Astrocyte (in vitro differentiated cells and primary cell): ENCODE data around the gene MCTP2. TPM values are rescaled to one million over a fixed set of nuclear protein-coding genes. Genes with fewer than 3 reads are reported as not detected.

Experiments used
- DNase-seq: peaks from one replicate; pipeline ENCODE4 v3.0.0-alpha.2; 2010; ENCODE audit warnings: low read depth
- FAIRE-seq: peaks from 2 replicates; lab custom pipeline; 2011; peaks lifted over from hg19 to GRCh38; lab: Jason Lieb, UNC
- H2AFZ ChIP-seq: 2 replicates; pipeline ENCODE4 v1.6.0; 2012; ENCODE audit warnings: low read depth, low read length, inconsistent platforms
- H3K27ac ChIP-seq: 2 replicates; pipeline ENCODE4 v1.5.1; 2011; ENCODE audit warnings: low read depth, low read length, inconsistent platforms
- H3K27me3 ChIP-seq: 2 replicates; pipeline ENCODE4 v1.6.0; 2011; ENCODE audit warnings: low read length, inconsistent platforms; ENCODE audit not compliant: insufficient read depth
- H3K36me3 ChIP-seq: 2 replicates; pipeline ENCODE4 v1.5.1; 2011; ENCODE audit warnings: low read length, inconsistent platforms; ENCODE audit not compliant: insufficient read depth
- H3K4me1 ChIP-seq: 2 replicates; pipeline ENCODE4 v1.5.1; 2011; ENCODE audit warnings: low read length, inconsistent platforms; ENCODE audit not compliant: insufficient read depth
- H3K4me2 ChIP-seq: 2 replicates; pipeline ENCODE4 v1.6.0; 2012; ENCODE audit warnings: low read length, inconsistent platforms
- H3K4me3 ChIP-seq: 2 replicates; pipeline ENCODE4 v1.5.1; 2011; ENCODE audit warnings: low read depth, mild to moderate bottlenecking, low read length, inconsistent platforms; ENCODE audit not compliant: insufficient read depth
- H3K79me2 ChIP-seq: 2 replicates; pipeline ENCODE4 v1.6.0; 2012; ENCODE audit warnings: mild to moderate bottlenecking, low read length, inconsistent platforms; ENCODE audit not compliant: insufficient read depth
- H3K9ac ChIP-seq: 2 replicates; pipeline ENCODE4 v1.6.0; 2012; ENCODE audit warnings: mild to moderate bottlenecking, low read length, inconsistent platforms
- H3K9me3 ChIP-seq: 2 replicates; pipeline ENCODE4 v1.5.1; 2012; ENCODE audit warnings: low read depth, mild to moderate bottlenecking, low read length, inconsistent platforms; ENCODE audit not compliant: insufficient read depth
- H4K20me1 ChIP-seq: 2 replicates; pipeline ENCODE4 v1.6.0; 2012; ENCODE audit warnings: low read length, inconsistent platforms; ENCODE audit not compliant: insufficient read depth
- H3K27ac Mint-ChIP-seq: one replicate; pipeline ENCODE4 v1.8.0; 2021; ENCODE audit warnings: mild to moderate bottlenecking, mixed read lengths; ENCODE audit not compliant: unreplicated experiment
- H3K27me3 Mint-ChIP-seq: one replicate; pipeline ENCODE4 v1.8.0; 2021; ENCODE audit warnings: low read depth, mixed read lengths; ENCODE audit not compliant: unreplicated experiment
- H3K36me3 Mint-ChIP-seq: one replicate; pipeline ENCODE4 v1.8.0; 2021; ENCODE audit warnings: low read depth, mixed read lengths; ENCODE audit not compliant: unreplicated experiment
- H3K4me1 Mint-ChIP-seq: one replicate; pipeline ENCODE4 v1.8.0; 2021; ENCODE audit warnings: low read depth, mixed read lengths; ENCODE audit not compliant: unreplicated experiment
- H3K4me3 Mint-ChIP-seq: one replicate; pipeline ENCODE4 v1.8.0; 2021; ENCODE audit warnings: mild to moderate bottlenecking, moderate library complexity, mixed read lengths; ENCODE audit not compliant: unreplicated experiment
- H3K9me3 Mint-ChIP-seq: one replicate; pipeline ENCODE4 v1.8.0; 2021; ENCODE audit warnings: mild to moderate bottlenecking, mixed read lengths; ENCODE audit not compliant: unreplicated experiment
- EZH2 ChIP-seq: IDR thresholded peaks from 2 replicates; pipeline ENCODE4 v1.6.1; 2012; ENCODE audit warnings: mild to moderate bottlenecking, low read length, inconsistent platforms; ENCODE audit not compliant: insufficient read depth
- total RNA-seq: library from RNA; stranded (reverse); gene quantifications from 2 replicates; pipeline ENCODE4 v1.2.1, GENCODE V29; 2021
- TF ChIP-seq, protein P1 (sequence below): IDR thresholded peaks from 2 replicates; pipeline ENCODE4 v1.5.1; 2011; ENCODE audit warnings: low read depth, mild to moderate bottlenecking, inconsistent platforms, low read length, moderate library complexity; ENCODE audit not compliant: insufficient read depth

The MCTP2 gene
- total RNA-seq, 1 donor from 2014 or later, result 2.6 TPM

DNA sequence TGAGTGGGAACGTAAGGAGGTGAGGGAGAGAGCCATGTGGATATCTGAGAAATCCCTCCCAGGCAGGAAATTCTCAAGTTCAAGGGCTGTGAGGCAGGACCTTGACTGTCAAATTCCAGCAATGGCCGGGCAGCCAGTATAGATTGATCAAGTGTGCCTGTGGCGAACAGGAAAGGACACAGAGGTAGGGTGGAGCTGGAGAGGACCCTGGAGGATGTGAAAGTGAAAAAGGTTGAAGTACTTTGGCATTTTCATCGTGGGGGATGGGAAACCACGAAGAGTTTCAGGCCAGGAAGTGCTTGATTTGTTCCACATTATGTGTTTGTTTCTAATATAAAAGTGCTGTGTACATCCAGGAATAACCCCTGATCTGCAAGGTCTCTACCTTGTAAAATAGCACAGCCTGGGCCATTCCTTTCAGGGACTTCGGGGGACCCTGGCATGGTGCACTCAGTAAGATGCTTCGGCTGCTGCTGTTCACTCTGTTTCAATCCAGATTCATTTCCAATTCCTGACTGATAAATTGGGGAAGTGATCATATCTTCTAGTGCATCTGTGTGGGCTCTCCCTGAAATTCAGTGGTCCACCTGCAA lies 156.6 kb downstream of the MCTP2 start:
- no peaks in the 10 kb centered on the region for H3K36me3 Mint-ChIP-seq
- Histone ChIP-seq H3K4me3 (no peak overlapping the region), H3K4me2 (no peak overlapping the region), H3K4me1 (no peaks in the 10 kb centered on the region), H3K27me3 (no peaks in the 10 kb centered on the region), H3K27ac (no peak overlapping the region), H2AFZ (no peak overlapping the region), H3K79me2 (no peaks in the 10 kb centered on the region), H3K36me3 (no peaks in the 10 kb centered on the region), H3K9me3 (peaks cover 3% of the 10 kb centered on the region), H3K9ac (no peak overlapping the region), H4K20me1 (no peaks in the 10 kb centered on the region)
- no peak overlapping the region for H3K4me3 Mint-ChIP-seq
- no peaks in the 10 kb centered on the region for H3K27me3 Mint-ChIP-seq
- FAIRE-seq (no peak), DNase-seq (no peak)
- H3K4me1 Mint-ChIP-seq, result peaks cover 7% of the 10 kb centered on the region
- no peak overlapping the region for H3K27ac Mint-ChIP-seq
- TF ChIP-seq, protein P1, sequence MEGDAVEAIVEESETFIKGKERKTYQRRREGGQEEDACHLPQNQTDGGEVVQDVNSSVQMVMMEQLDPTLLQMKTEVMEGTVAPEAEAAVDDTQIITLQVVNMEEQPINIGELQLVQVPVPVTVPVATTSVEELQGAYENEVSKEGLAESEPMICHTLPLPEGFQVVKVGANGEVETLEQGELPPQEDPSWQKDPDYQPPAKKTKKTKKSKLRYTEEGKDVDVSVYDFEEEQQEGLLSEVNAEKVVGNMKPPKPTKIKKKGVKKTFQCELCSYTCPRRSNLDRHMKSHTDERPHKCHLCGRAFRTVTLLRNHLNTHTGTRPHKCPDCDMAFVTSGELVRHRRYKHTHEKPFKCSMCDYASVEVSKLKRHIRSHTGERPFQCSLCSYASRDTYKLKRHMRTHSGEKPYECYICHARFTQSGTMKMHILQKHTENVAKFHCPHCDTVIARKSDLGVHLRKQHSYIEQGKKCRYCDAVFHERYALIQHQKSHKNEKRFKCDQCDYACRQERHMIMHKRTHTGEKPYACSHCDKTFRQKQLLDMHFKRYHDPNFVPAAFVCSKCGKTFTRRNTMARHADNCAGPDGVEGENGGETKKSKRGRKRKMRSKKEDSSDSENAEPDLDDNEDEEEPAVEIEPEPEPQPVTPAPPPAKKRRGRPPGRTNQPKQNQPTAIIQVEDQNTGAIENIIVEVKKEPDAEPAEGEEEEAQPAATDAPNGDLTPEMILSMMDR, result no peak
- no peak for TF ChIP-seq EZH2
- H3K9me3 Mint-ChIP-seq, result peaks cover 3% of the 10 kb centered on the region

GRCh38 chr15:94395640-94396039 lies 164.3 kb downstream of the MCTP2 start:
- FAIRE-seq, result no peak
- no peaks in the 10 kb centered on the region for H3K4me1 ChIP-seq
- no peak overlapping the region for H3K4me3 Mint-ChIP-seq

DNA sequence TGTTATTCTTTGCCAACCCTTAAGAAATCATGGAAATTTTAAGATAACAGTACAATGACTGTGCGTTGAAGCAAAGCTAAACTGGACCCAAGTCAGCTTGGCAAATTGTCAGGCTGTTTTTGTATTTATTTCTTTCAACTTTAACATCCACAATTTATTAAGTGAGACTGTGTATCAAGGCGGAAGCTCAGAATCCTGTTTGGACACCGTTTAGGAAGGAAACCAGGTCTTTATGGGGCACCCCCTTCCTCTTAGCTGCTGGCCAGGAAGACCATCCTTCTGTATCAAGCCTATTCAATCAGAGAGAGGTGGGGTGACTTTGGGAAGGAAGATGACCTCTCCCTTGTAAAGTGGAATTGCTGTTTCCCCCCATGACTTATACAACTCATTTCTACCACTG lies 166.0 kb downstream of the MCTP2 start:
- Histone ChIP-seq H3K9me3 (no peaks in the 10 kb centered on the region), H3K4me3 (no peak overlapping the region), H3K9ac (no peak overlapping the region), H3K36me3 (no peaks in the 10 kb centered on the region), H3K4me2 (no peak overlapping the region), H3K4me1 (no peaks in the 10 kb centered on the region), H4K20me1 (no peaks in the 10 kb centered on the region), H3K27ac (no peak overlapping the region), H2AFZ (no peak overlapping the region), H3K79me2 (no peaks in the 10 kb centered on the region), H3K27me3 (no peaks in the 10 kb centered on the region)
- H3K36me3 Mint-ChIP-seq, result no peaks in the 10 kb centered on the region
- H3K4me1 Mint-ChIP-seq, result no peaks in the 10 kb centered on the region
- no peak for DNase-seq
- no peak for FAIRE-seq
- H3K27me3 Mint-ChIP-seq, result peaks cover 1% of the 10 kb centered on the region
- no peak overlapping the region for H3K27ac Mint-ChIP-seq
- no peak overlapping the region for H3K4me3 Mint-ChIP-seq
- TF ChIP-seq, protein P1, result no peak
- TF ChIP-seq EZH2, result no peak
- H3K9me3 Mint-ChIP-seq, result no peaks in the 10 kb centered on the region

More at GRCh38 chr15:94395640-94396039, 164.3 kb downstream of the MCTP2 start:
- H3K9me3 ChIP-seq, result no peaks in the 10 kb centered on the region
- H3K27ac ChIP-seq, result no peak overlapping the region
- no peaks in the 10 kb centered on the region for H3K4me1 Mint-ChIP-seq
- H3K27me3 ChIP-seq, result no peaks in the 10 kb centered on the region
- no peaks in the 10 kb centered on the region for H4K20me1 ChIP-seq
- no peaks in the 10 kb centered on the region for H3K79me2 ChIP-seq
- no peak overlapping the region for H2AFZ ChIP-seq
- peaks cover 1% of the 10 kb centered on the region for H3K27me3 Mint-ChIP-seq
- no peaks in the 10 kb centered on the region for H3K9me3 Mint-ChIP-seq
- H3K36me3 Mint-ChIP-seq, result no peaks in the 10 kb centered on the region
- no peak overlapping the region for H3K4me3 ChIP-seq
- no peak overlapping the region for H3K27ac Mint-ChIP-seq
- H3K9ac ChIP-seq, result no peak overlapping the region
- DNase-seq, result peak; percentile 12
- TF ChIP-seq, protein P1, result no peak
- no peak for TF ChIP-seq EZH2
- H3K4me2 ChIP-seq, result no peak overlapping the region
- H3K36me3 ChIP-seq, result no peaks in the 10 kb centered on the region
